ENCODE results near the gene EVI2B.
"Not testable (repeated sequence)": the region's sequence is repeated elsewhere in the genome, so short reads cannot be mapped to it uniquely, and the experiment has no call there.

The EVI2B gene

GRCh38 chr17:31318298-31318801 is 4.5 kb upstream of the EVI2B start:
- H3K9me3 ChIP-seq (replicated peaks; ENCODE audit: insufficient read depth, low read length) = no peaks in the 10 kb centered on the region
- DNase-seq = peak; percentile 66
- no peak overlapping the region for H2AFZ ChIP-seq (ENCODE audit: low read length)
- peak overlapping the region; percentile 90 for H3K27ac ChIP-seq (ENCODE audit: low read length)
- TF ChIP-seq CTCF (IDR thresholded peaks at IDR 0.05; ENCODE audit: low read length) (no peak), EZH2phosphoT487 (IDR thresholded peaks at IDR 0.05; ENCODE audit: low read length) (no peak), EZH2 (optimal IDR thresholded peaks at IDR 0.05; ENCODE audit: low read depth, low read length) (no peak)
- no peaks in the 10 kb centered on the region for H3K36me3 ChIP-seq (replicated peaks; ENCODE audit: insufficient read depth, low read length)
- no peaks in the 10 kb centered on the region for H4K20me1 ChIP-seq (ENCODE audit: insufficient read depth, low read length)
- H3K4me2 ChIP-seq (ENCODE audit: low read depth, low read length) = peak overlapping the region; percentile 80
- H3K79me2 ChIP-seq (ENCODE audit: low read length) = peaks cover 87% of the 10 kb centered on the region
- H3F3A ChIP-seq (ENCODE audit: insufficient read depth, low read length) = peaks cover 74% of the 10 kb centered on the region
- H3K9ac ChIP-seq (ENCODE audit: low read length) = peak overlapping the region; percentile 93
- H3K9me2 ChIP-seq (replicated peaks; ENCODE audit: insufficient read depth, low read length) = no peaks in the 10 kb centered on the region
- no peaks in the 10 kb centered on the region for H3K27me3 ChIP-seq (replicated peaks; ENCODE audit: insufficient read depth, low read length)
- peak overlapping the region; percentile 82 for H3K4me3 ChIP-seq (ENCODE audit: low read length)
- peaks cover 27% of the 10 kb centered on the region for H3K4me1 ChIP-seq (ENCODE audit: low read length)

- Histone ChIP-seq H3F3A (ENCODE audit: insufficient read depth, low read length) (peaks cover 79% of the 10 kb centered on the region), H3K27ac (ENCODE audit: low read length) (peak overlapping the region; percentile 90), H3K9me2 (replicated peaks; ENCODE audit: insufficient read depth, low read length) (no peaks in the 10 kb centered on the region), H4K20me1 (ENCODE audit: insufficient read depth, low read length) (no peaks in the 10 kb centered on the region), H3K4me1 (ENCODE audit: low read length) (peaks cover 12% of the 10 kb centered on the region), H3K9me3 (replicated peaks; ENCODE audit: insufficient read depth, low read length) (no peaks in the 10 kb centered on the region), H3K79me2 (ENCODE audit: low read length) (peaks cover 94% of the 10 kb centered on the region), H3K36me3 (replicated peaks; ENCODE audit: insufficient read depth, low read length) (no peaks in the 10 kb centered on the region), H3K9ac (ENCODE audit: low read length) (peak overlapping the region; percentile 82; the same call in 1 of the 2 replicates), H2AFZ (ENCODE audit: low read length) (no peak overlapping the region), H3K27me3 (replicated peaks; ENCODE audit: insufficient read depth, low read length) (no peaks in the 10 kb centered on the region), H3K4me3 (ENCODE audit: low read length) (peak overlapping the region; percentile 78; the same call in 1 of the 2 replicates), H3K4me2 (ENCODE audit: low read depth, low read length) (peak overlapping the region; percentile 80)
- TF ChIP-seq EZH2phosphoT487 (IDR thresholded peaks at IDR 0.05; ENCODE audit: low read length) = no peak
- TF ChIP-seq EZH2 (optimal IDR thresholded peaks at IDR 0.05; ENCODE audit: low read depth, low read length) = no peak
- no peak for TF ChIP-seq CTCF (IDR thresholded peaks at IDR 0.05; ENCODE audit: low read length)
- DNase-seq = peak; percentile 41
These were observed 887 bp upstream of the EVI2B start for GRCh38 chr17:31314782-31315100.

GRCh38 chr17:31312223-31312622 is 1.6 kb downstream of the EVI2B start:
- Histone ChIP-seq H3F3A (ENCODE audit: insufficient read depth, low read length) (peaks cover 67% of the 10 kb centered on the region), H3K27ac (ENCODE audit: low read length) (peak overlapping the region; percentile 90; the same call in 1 of the 2 replicates), H3K79me2 (ENCODE audit: low read length) (peaks cover 94% of the 10 kb centered on the region), H3K9ac (ENCODE audit: low read length) (peak overlapping the region; percentile 82), H3K4me1 (ENCODE audit: low read length) (peaks cover 31% of the 10 kb centered on the region), H3K4me2 (ENCODE audit: low read depth, low read length) (peak overlapping the region; percentile 94), H3K4me3 (ENCODE audit: low read length) (peak overlapping the region; percentile 78)
- H3K27me3 ChIP-seq (replicated peaks; ENCODE audit: insufficient read depth, low read length); H4K20me1 ChIP-seq (ENCODE audit: insufficient read depth, low read length); H3K9me2 ChIP-seq (replicated peaks; ENCODE audit: insufficient read depth, low read length); H2AFZ ChIP-seq (ENCODE audit: low read length); H3K36me3 ChIP-seq (replicated peaks; ENCODE audit: insufficient read depth, low read length); H3K9me3 ChIP-seq (replicated peaks; ENCODE audit: insufficient read depth, low read length): not testable (repeated sequence)
- DNase-seq = peak; percentile 36

- Histone ChIP-seq H2AFZ (ENCODE audit: low read length) (no peak overlapping the region), H3K27me3 (replicated peaks; ENCODE audit: insufficient read depth, low read length) (no peaks in the 10 kb centered on the region), H3K79me2 (ENCODE audit: low read length) (peaks cover 94% of the 10 kb centered on the region), H3K9me2 (replicated peaks; ENCODE audit: insufficient read depth, low read length) (no peaks in the 10 kb centered on the region), H4K20me1 (ENCODE audit: insufficient read depth, low read length) (no peaks in the 10 kb centered on the region), H3K27ac (ENCODE audit: low read length) (peak overlapping the region; percentile 90), H3K4me1 (ENCODE audit: low read length) (peaks cover 31% of the 10 kb centered on the region), H3K9ac (ENCODE audit: low read length) (peak overlapping the region; percentile 82), H3F3A (ENCODE audit: insufficient read depth, low read length) (peaks cover 62% of the 10 kb centered on the region), H3K36me3 (replicated peaks; ENCODE audit: insufficient read depth, low read length) (peaks cover 1% of the 10 kb centered on the region; the same call in 1 of the 2 replicates), H3K4me3 (ENCODE audit: low read length) (peak overlapping the region; percentile 78), H3K9me3 (replicated peaks; ENCODE audit: insufficient read depth, low read length) (no peaks in the 10 kb centered on the region), H3K4me2 (ENCODE audit: low read depth, low read length) (peak overlapping the region; percentile 94)
- peak; percentile 30 for DNase-seq
- TF ChIP-seq EZH2phosphoT487 (IDR thresholded peaks at IDR 0.05; ENCODE audit: low read length) = no peak
- no peak for TF ChIP-seq CTCF (IDR thresholded peaks at IDR 0.05; ENCODE audit: low read length)
- no peak for TF ChIP-seq EZH2 (optimal IDR thresholded peaks at IDR 0.05; ENCODE audit: low read depth, low read length)
These were observed 2.3 kb downstream of the EVI2B start for GRCh38 chr17:31311526-31311925.

Measured in MM.1S (cell line).